ENCODE results near the gene ABI1. TPM values are rescaled to one million over a fixed set of nuclear protein-coding genes. Genes with fewer than 3 reads are reported as not detected.

Gene ABI1
- total and polyA plus RNA-seq, 2 donors (not counting 3 experiments of a cell fraction or from before 2014, with no cell fraction given): 58.8 to 59.1 TPM

- FAIRE-seq (no peak), DNase-seq (ENCODE audit: low read depth, low spot score) (no peak)
- Histone ChIP-seq H2AFZ (ENCODE audit: low read depth, low read length) (no peak overlapping the region), H4K20me1 (replicated peaks; ENCODE audit: control insufficient read depth, extremely low read depth, insufficient read depth, low read length) (no peaks in the 10 kb centered on the region), H3K4me3 (replicated peaks in 1 of 3; ENCODE audit: insufficient read depth in 1 of 3, low read depth in 1 of 3, low read length in 3 of 3) (no peak overlapping the region), H3K4me2 (ENCODE audit: insufficient read depth, low read length) (no peak overlapping the region), H3K9me1 (replicated peaks; ENCODE audit: control insufficient read depth, extremely low read depth, insufficient read depth, low read length) (no peaks in the 10 kb centered on the region), H3K27me3 (ENCODE audit: control insufficient read depth in 2 of 2, insufficient read depth in 2 of 2, low read length in 2 of 2) (no peaks in the 10 kb centered on the region), H3K4me1 (ENCODE audit: control insufficient read depth, extremely low read depth, insufficient read depth, low read length) (no peaks in the 10 kb centered on the region), H3K9me3 (replicated peaks; ENCODE audit: control insufficient read depth, insufficient read depth, low read length) (no peaks in the 10 kb centered on the region), H3K27ac (ENCODE audit: insufficient read depth, low read depth, low read length) (no peak overlapping the region), H3K79me2 (ENCODE audit: control insufficient read depth, insufficient read depth, low read length) (no peaks in the 10 kb centered on the region), H3K36me3 (ENCODE audit: control insufficient read depth in 2 of 2, extremely low read depth in 1 of 2, insufficient read depth in 2 of 2, low read length in 2 of 2) (peaks cover 3 to 13% of the 10 kb centered on the region in 2 experiments), H3K9ac (replicated peaks; ENCODE audit: extremely low read depth, insufficient read depth, low read length) (no peak overlapping the region)
- ChIA-PET POLR2A (no interaction called here), CTCF (no interaction called here)
- no TSS peak for BruUV-seq (replicated peaks)
- TF ChIP-seq JUN (IDR thresholded peaks at IDR 0.05; ENCODE audit: borderline replicate concordance, insufficient read depth, insufficient read length, low read depth) (no peak), POLR2A (IDR thresholded peaks at IDR 0.05; ENCODE audit: low read depth, low read length) (no peak), FOS (IDR thresholded peaks at IDR 0.05; ENCODE audit: borderline replicate concordance, insufficient read depth, low read length) (no peak), CTCF (IDR thresholded peaks at IDR 0.05; ENCODE audit: extremely low read depth in 1 of 2, insufficient read depth in 1 of 2, low read depth in 1 of 2, low read length in 2 of 2) (no peak)
- dilution Hi-C loops (cut with MboI; ENCODE audit: extremely low pct_ligation_motif_present, low sequenced_read_pairs) (no loop called here), intact Hi-C loops (cut with micrococcal nuclease) (no loop called here)
Measured at GRCh38 chr10:26741368-26741767, 119.4 kb downstream of the ABI1 start.

- Histone ChIP-seq H3K9me1 (replicated peaks; ENCODE audit: control insufficient read depth, extremely low read depth, insufficient read depth, low read length) (no peaks in the 10 kb centered on the region), H3K4me3 (replicated peaks in 1 of 3; ENCODE audit: insufficient read depth in 1 of 3, low read depth in 1 of 3, low read length in 3 of 3) (no peak overlapping the region), H4K20me1 (replicated peaks; ENCODE audit: control insufficient read depth, extremely low read depth, insufficient read depth, low read length) (no peaks in the 10 kb centered on the region), H3K79me2 (ENCODE audit: control insufficient read depth, insufficient read depth, low read length) (no peaks in the 10 kb centered on the region), H3K9ac (replicated peaks; ENCODE audit: extremely low read depth, insufficient read depth, low read length) (no peak overlapping the region), H3K27ac (ENCODE audit: insufficient read depth, low read depth, low read length) (no peak overlapping the region), H3K36me3 (ENCODE audit: control insufficient read depth in 2 of 2, extremely low read depth in 1 of 2, insufficient read depth in 2 of 2, low read length in 2 of 2) (peaks cover 2 to 21% of the 10 kb centered on the region in 2 experiments), H3K9me3 (replicated peaks; ENCODE audit: control insufficient read depth, insufficient read depth, low read length) (no peaks in the 10 kb centered on the region), H3K4me2 (ENCODE audit: insufficient read depth, low read length) (no peak overlapping the region), H3K27me3 (ENCODE audit: control insufficient read depth in 2 of 2, insufficient read depth in 2 of 2, low read length in 2 of 2) (no peaks in the 10 kb centered on the region), H3K4me1 (ENCODE audit: control insufficient read depth, extremely low read depth, insufficient read depth, low read length) (no peaks in the 10 kb centered on the region), H2AFZ (ENCODE audit: low read depth, low read length) (no peak overlapping the region)
- ChIA-PET CTCF (interaction anchor here (1.2 to 1.3 kb wide), 2 partner anchors 13 to 16 kb away, joined by 3 to 5 read pairs; no protein-coding TSS in a partner anchor), POLR2A (no interaction called here)
- DNase-seq (ENCODE audit: low read depth, low spot score) (no peak), FAIRE-seq (no peak)
- TF ChIP-seq MAX (IDR thresholded peaks at IDR 0.05; ENCODE audit: insufficient read depth, insufficient read length): no peak
- TF ChIP-seq MYC (IDR thresholded peaks at IDR 0.05; ENCODE audit: low read depth, low read length): no peak
- no peak for TF ChIP-seq POLR2A (IDR thresholded peaks at IDR 0.05; ENCODE audit: low read depth, low read length)
- no peak for TF ChIP-seq JUN (IDR thresholded peaks at IDR 0.05; ENCODE audit: borderline replicate concordance, insufficient read depth, insufficient read length, low read depth)
- no peak for TF ChIP-seq FOS (IDR thresholded peaks at IDR 0.05; ENCODE audit: borderline replicate concordance, insufficient read depth, low read length)
- TF ChIP-seq GATA2 (IDR thresholded peaks at IDR 0.05; ENCODE audit: insufficient read depth, insufficient read length, low read depth, low read length): no peak
- intact Hi-C loops (cut with micrococcal nuclease) (no loop called here), dilution Hi-C loops (cut with MboI; ENCODE audit: extremely low pct_ligation_motif_present, low sequenced_read_pairs) (no loop called here)
- no TSS peak for BruUV-seq (replicated peaks)
Measured at GRCh38 chr10:26739071-26739631, 121.6 kb downstream of the ABI1 start.
